Upper lobe of right lung (tissue), 1 donor: Measurements from ENCODE around the gene P3R3URF. TPM values are rescaled to one million over a fixed set of nuclear protein-coding genes. Genes with fewer than 3 reads are reported as not detected.
A peak's percentile ranks its signal among the peaks of the same experiment; 100 is the strongest.

Source experiments
- ATAC-seq: fragments of 200-7000 bp; cut with Tn5 transposase; one replicate; pipeline ENCODE4 v1.9.1; 2020; ENCODE audit warnings: mild to moderate bottlenecking, moderate library complexity
- DNase-seq: peaks from one replicate; pipeline ENCODE4 v3.0.0-alpha.2; 2020
- H3K27ac ChIP-seq: fragments of 200-600 bp; one replicate; pipeline ENCODE4 v1.8.0; 2022
- H3K27me3 ChIP-seq: fragments of 200-600 bp; one replicate; pipeline ENCODE4 v1.8.0; 2022; ENCODE audit warnings: mild to moderate bottlenecking
- H3K36me3 ChIP-seq: fragments of 200-600 bp; one replicate; pipeline ENCODE4 v1.8.0; 2022
- H3K4me1 ChIP-seq: fragments of 200-600 bp; one replicate; pipeline ENCODE4 v1.8.0; 2022
- H3K4me3 ChIP-seq: fragments of 200-600 bp; one replicate; pipeline ENCODE4 v1.8.0; 2022; ENCODE audit warnings: mild to moderate bottlenecking
- H3K9me3 ChIP-seq: fragments of 200-600 bp; one replicate; pipeline ENCODE4 v1.8.0; 2022
- intact Hi-C: fragments of 100-400 bp; cut with DNase I; formaldehyde crosslinking; loops from one replicate; pipeline ENCODE4 v1.11.0; 2022
- total RNA-seq: library from RNA; stranded (reverse); fragmentation: NEBNext Ultra II Directional; extraction: Animal tissue kit (Norgen Biotek cat#: 25700); gene quantifications from one replicate; pipeline ENCODE4 v1.2.1, GENCODE V29; 2021
- TF ChIP-seq, protein P1 (sequence below): fragments of 200-600 bp; IDR thresholded peaks from one replicate; pipeline ENCODE4 v1.8.0; 2022; ENCODE audit warnings: antibody characterized with exemption
- donor health status: DM: no; HTN: yes; CAD: no; lungs with severe emphysema.

P3R3URF gene
- total RNA-seq, 1 donor from 2014 or later = not detected

DNA sequence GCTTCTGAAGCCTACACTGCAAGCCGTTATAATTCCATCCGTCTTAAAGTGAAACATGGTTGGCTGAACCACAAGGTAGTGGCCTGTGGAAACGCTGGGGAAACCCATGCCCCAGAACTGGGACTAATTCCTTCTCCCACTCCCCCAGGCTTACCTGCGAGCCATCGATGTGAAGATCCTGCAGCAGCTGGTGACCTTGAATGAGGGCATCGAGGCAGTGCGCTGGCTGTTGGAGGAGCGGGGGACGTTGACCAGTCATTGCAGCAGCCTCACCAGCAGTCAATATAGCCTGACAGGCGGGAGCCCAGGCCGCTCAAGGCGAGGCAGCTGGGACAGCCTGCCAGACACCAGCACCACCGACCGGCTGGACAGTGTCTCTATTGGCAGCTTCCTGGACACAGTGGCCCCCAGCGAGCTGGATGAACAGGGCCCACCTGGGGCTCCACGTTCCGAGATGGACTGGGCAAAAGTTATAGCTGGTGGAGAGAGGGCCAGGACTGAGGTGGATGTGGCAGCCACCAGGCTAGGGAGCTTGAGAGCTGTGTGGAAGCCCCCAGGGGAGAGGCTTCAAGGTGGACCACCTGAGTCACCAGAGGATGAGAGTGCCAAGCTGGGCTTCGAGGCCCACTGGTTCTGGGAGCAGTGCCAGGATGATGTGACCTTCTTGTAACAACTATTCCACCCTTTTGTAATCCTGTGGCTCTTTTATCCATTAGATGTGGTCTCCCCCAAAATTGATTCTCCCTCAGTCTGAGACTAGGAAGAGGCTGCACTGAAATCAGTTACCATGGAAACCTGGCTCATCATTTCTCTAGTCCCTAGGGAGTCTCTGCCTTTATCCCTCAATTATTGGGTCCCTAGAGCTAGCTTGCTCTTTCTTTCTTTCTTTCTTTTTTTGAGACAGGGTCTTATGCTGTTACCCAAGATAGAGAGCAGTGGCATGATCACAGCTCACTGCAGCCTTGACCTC, 43.5 kb upstream of the P3R3URF start:
- H3K36me3 ChIP-seq = no peaks in the 10 kb centered on the region
- H3K27me3 ChIP-seq = no peaks in the 10 kb centered on the region
- no peak for ATAC-seq
- H3K27ac ChIP-seq = no peak overlapping the region
- intact Hi-C loops = no loop called here
- TF ChIP-seq, protein P1, sequence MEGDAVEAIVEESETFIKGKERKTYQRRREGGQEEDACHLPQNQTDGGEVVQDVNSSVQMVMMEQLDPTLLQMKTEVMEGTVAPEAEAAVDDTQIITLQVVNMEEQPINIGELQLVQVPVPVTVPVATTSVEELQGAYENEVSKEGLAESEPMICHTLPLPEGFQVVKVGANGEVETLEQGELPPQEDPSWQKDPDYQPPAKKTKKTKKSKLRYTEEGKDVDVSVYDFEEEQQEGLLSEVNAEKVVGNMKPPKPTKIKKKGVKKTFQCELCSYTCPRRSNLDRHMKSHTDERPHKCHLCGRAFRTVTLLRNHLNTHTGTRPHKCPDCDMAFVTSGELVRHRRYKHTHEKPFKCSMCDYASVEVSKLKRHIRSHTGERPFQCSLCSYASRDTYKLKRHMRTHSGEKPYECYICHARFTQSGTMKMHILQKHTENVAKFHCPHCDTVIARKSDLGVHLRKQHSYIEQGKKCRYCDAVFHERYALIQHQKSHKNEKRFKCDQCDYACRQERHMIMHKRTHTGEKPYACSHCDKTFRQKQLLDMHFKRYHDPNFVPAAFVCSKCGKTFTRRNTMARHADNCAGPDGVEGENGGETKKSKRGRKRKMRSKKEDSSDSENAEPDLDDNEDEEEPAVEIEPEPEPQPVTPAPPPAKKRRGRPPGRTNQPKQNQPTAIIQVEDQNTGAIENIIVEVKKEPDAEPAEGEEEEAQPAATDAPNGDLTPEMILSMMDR = no peak
- no peaks in the 10 kb centered on the region for H3K9me3 ChIP-seq
- no peaks in the 10 kb centered on the region for H3K4me1 ChIP-seq
- DNase-seq = no peak
- no peak overlapping the region for H3K4me3 ChIP-seq

DNA sequence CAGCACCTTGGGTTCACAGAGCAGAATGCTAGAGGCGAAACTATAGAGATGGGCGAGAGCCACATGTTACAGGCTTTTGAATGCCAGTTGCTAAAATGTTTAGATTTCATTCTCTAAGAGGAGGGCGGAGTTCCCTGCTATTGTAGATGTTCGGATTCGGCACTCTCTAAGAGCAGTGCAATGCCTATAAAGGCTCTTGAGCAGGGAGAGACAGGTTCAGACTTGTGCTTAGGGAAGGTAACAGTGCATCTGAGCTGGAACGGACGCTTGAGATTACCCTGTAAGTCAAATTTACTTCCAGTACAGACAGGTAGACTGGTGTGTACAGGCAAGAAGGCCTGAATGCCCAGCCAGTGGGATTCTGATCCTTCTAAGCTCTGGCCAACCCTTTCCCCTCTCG, 42.2 kb upstream of the P3R3URF start:
- H3K4me3 ChIP-seq = no peak overlapping the region
- no peaks in the 10 kb centered on the region for H3K4me1 ChIP-seq
- intact Hi-C loops = no loop called here
- DNase-seq (no peak), ATAC-seq (peak; percentile 46)
- H3K9me3 ChIP-seq = no peaks in the 10 kb centered on the region
- no peak overlapping the region for H3K27ac ChIP-seq
- TF ChIP-seq, protein P1 = no peak
- H3K27me3 ChIP-seq = no peaks in the 10 kb centered on the region
- H3K36me3 ChIP-seq = no peaks in the 10 kb centered on the region

DNA sequence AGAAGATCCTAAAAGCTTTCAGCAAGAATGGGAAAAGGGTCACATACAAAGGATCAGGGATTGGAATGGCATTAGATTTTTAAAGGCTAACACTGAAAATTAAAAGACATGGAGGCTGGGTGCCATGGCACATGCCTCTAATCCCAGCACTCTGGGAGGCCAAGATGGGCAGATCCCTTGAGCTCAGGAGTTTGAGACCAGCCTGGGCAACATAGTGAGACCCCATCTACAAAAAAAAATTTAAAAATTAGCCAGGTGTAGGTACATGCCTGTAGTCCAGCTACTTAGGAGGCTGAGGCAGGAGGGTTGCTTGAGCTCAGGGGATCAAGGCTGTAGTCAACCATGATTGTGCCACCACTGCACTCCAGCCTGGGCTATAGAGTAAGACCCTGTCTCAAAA, 39.2 kb upstream of the P3R3URF start:
- no peaks in the 10 kb centered on the region for H3K9me3 ChIP-seq

DNA sequence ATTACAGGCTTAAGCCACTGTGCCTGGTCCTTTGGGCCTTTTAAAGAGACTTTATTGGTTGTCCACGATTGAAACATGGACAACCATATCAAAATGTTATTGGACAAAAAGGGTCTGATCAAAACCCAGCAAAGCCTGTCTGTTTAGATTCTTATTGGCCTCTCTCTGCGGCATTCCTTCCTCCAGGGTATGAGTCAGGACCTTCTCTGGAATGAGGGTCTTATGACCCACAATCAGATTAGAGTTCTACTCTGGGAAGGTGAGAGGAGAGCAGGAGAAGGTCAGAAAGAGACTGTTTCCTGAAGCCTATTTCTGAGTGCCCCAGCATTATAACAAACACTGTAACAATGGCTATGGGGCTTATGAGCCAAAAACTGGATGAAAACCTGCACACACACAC, 34.8 kb upstream of the P3R3URF start:
- H3K27ac ChIP-seq = no peak overlapping the region
- intact Hi-C loops = no loop called here
- no peak for DNase-seq

More for the DNA sequence above, 39.2 kb upstream of the P3R3URF start:
- no peaks in the 10 kb centered on the region for H3K27me3 ChIP-seq
- ATAC-seq (no peak), DNase-seq (no peak)
- no peak overlapping the region for H3K4me3 ChIP-seq
- no peak overlapping the region for H3K27ac ChIP-seq
- H3K36me3 ChIP-seq = no peaks in the 10 kb centered on the region
- no peaks in the 10 kb centered on the region for H3K4me1 ChIP-seq
- intact Hi-C loops = no loop called here
- TF ChIP-seq, protein P1 = no peak

DNA sequence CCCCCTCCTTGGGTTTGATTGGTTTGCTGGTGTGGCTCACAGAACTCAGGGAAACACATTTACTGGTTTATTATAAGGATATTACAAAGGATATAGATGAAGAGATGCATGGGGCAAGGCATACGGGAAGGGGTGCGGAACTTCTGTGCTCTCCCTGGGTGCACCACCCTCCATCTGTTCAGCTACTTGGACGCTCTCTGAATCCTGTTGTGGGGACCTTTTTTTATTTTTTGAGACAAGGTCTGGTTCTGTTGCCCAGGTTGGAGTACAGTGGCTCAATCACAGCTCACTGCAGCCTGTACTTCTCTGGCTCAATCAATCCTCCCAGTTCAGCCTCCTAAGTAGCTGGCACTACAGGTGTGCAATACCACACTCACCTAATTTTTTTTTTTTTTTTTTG, 34.3 kb upstream of the P3R3URF start:
- Histone ChIP-seq H3K4me3 (no peak overlapping the region), H3K9me3 (no peaks in the 10 kb centered on the region), H3K36me3 (no peaks in the 10 kb centered on the region), H3K27me3 (no peaks in the 10 kb centered on the region), H3K4me1 (peaks cover 2% of the 10 kb centered on the region), H3K27ac (no peak overlapping the region)
- ATAC-seq = no peak
- TF ChIP-seq, protein P1 = no peak
- DNase-seq = no peak
- intact Hi-C loops = no loop called here

More for the DNA sequence above, 34.8 kb upstream of the P3R3URF start:
- Histone ChIP-seq H3K27me3 (no peaks in the 10 kb centered on the region), H3K9me3 (no peaks in the 10 kb centered on the region), H3K4me3 (no peak overlapping the region), H3K36me3 (no peaks in the 10 kb centered on the region), H3K4me1 (no peaks in the 10 kb centered on the region)
- TF ChIP-seq, protein P1 = no peak
- ATAC-seq = no peak
